ENCODE measurements around the gene CTIF.

Gene CTIF

DNA sequence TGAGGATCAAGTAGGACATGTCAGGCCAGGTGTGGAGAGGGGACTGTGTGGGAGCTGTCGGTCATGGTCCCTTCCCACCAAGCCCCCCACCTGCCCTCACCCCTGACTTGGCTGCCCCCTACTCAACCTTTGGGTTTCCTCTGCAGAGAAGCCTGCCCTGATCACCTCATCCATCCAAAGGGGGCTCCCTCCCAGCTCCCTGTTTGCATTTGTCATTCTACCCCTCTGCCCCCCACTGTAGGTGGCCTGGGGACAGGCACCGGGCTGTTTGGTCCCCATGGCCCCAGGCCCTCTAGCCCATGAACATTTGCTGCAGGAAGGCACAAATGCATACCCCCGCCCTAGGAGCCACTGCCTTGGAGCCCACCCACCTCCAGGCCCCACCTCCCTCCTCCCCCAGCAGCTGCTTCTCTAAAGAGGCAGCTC, 296.9 kb downstream of the CTIF start:
- no peak for DNase-seq (ENCODE audit: low spot score)

GRCh38 chr18:48836231-48836805, 297.5 kb downstream of the CTIF start:
- DNase-seq (ENCODE audit: low spot score), result no peak

- no peak for DNase-seq (ENCODE audit: low spot score)
Measured at GRCh38 chr18:48836806-48837615, 298.2 kb downstream of the CTIF start.

DNA sequence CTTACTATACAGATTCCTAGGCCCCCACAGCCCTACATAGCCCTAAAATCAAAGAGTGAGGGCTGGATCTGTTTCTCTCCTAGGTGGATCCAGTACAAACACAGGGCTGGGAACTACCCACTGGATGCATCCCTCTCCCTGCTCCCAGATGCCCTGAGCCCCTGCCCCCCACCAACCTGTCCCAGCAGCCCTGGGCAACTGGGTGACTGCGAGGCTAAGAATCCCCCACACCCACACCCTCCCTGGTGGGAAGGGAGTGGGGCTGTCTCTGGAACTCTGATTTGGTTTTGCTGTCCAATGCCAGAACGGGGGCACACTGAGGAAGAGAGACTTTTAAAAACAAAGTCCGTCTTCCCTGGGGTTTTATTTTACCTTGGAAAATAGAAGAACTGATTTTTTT, 298.8 kb downstream of the CTIF start:
- no peak for DNase-seq (ENCODE audit: low spot score)

GRCh38 chr18:48838166-48838775, 299.4 kb downstream of the CTIF start:
- DNase-seq (ENCODE audit: low spot score), result no peak

GRCh38 chr18:48838921-48839818, 300.3 kb downstream of the CTIF start:
- peak; percentile 69 for DNase-seq (ENCODE audit: low spot score)

GRCh38 chr18:48839819-48840490, 301.1 kb downstream of the CTIF start:
- no peak for DNase-seq (ENCODE audit: low spot score)

DNA sequence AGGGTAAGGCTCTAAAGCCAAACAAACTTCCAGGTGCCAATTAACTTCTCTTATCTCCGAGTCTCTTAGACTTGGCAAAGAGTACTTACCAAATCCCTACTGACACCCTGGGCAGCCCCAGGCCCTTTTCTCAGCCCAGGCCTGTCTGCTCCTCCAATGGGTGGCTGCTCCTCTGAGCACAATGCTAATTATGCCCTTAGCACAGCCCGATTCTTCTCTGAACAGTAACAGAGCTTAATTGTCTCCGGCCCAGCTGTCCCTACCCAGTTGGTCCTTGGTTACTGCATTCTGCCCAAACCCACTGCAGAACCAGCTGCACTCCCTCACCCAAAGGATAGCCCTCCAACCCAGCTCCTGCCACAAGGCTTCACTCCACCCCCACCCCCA, 301.7 kb downstream of the CTIF start:
- DNase-seq (ENCODE audit: low spot score), result no peak

DNA sequence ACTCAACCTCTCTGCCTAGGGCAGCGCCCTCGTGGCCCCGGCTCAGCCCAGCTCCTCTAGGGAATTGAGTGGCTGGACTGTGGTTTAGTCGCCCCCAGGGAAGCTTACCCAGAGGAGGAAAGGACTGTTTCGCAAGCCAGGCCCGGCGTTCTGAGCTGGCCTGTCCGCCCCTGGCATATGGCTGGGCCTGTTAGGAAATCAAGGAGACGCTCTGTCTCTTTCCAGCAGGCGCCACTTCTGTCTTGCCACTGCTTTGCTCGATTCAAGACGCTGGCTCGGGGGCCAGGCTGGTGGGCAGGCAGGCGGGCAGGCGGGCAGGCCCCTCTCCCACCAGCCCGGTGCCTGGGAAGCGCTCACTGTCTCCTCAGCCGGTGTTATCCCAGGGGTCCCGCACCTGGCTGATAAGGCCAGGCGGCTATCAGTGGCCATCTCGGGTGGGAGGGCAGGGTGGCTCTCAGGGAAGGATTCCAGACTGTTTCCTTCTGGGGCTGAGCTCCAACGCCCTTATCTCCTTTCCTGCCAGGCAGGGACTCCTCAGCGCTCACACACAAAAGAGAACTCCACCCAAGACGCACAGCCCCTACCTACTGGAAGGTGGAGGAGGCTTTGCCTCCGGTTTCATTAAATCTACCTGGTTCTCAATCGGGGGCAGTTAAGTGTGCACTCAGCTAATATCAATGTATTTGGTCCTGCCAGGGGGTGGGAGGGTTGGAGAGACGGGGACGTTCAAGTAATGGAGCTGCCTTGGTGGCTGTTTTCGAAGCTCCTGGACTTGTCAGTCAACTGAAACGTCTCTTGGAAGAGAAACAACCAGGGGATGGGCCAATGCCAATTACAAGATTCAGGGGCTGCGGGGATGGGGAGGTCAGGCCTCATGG, 302.8 kb downstream of the CTIF start:
- no peak for DNase-seq (ENCODE audit: low spot score)

DNA sequence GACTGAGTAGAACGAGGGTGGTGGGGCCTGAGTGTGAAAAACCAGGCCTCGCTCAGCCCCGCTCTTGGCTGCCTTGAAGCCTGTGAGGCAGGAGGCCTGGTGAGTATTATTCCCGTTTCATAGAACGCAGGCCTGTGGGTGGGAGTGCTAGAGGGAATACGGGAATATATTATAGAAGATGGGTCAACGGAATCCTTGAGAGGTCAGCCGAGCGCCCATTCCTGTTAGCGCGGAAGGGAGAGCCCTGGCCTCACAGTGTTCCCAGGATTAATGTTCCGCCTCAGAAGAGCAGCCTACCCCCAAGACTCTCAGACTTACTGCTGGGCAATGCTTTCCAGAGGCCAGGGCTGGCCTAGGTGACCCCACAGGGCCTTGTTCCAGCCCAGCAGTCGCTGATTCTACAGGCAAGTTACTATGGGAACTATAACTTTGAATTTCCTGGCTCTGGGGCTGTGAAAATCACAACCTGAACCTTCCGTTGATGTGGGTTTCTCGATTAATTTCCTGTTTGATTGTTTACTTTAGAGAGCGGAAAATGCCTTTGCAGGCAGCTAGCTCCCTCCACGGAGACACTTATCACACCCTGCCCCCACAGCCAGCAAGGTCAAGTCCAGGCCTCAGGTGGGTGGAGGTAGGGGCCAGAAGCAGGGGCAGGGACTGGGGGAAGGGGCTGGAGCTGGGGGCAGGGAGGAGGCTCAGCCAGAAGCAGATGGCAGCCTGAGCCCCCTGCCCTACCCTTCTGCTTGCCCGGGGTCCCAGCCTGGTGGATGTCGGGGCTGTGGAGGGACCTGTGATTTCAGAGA, 303.6 kb downstream of the CTIF start:
- DNase-seq (ENCODE audit: low spot score), result no peak

DNA sequence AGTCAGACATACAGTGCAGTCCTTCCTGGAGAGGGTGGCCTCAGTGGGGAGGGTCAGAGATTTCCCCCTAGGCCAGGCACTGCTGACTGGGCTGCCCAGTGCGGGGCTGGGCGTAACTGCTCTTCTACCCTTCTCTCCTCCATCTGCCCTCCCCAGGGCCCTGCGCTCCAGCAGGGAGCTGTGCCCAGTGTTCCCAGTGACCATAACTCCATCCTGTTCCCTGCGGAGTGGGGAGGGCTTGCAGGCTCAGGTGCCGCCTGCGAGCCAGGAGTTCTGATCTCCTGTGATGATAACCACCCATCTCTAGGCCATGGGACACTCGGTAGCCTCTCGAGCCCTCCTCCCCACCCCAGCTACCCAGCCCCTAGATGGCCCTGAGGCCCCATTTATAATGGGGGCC, 304.3 kb downstream of the CTIF start:
- DNase-seq (ENCODE audit: low spot score), result no peak

GRCh38 chr18:48843596-48843995, 304.8 kb downstream of the CTIF start:
- DNase-seq (ENCODE audit: low spot score), result no peak

DNA sequence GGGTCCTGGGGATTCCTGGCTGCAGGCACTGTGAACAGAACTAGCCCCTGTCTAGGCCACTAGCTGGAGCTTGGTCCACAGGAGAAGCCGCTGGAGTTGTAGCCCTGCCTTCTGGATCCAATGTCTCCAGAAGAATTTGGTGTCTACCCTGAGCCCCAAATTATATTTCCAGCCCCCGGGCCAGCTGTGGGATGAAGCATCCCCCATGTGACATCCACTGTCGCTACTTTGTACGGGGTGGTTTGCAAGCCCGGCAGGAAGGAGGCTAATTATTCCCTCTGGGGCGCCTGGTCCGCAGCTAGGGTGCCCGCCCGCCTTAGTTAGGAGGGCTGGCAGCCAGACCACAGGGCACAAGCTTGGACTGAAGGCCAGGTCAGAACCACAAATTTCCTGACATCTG, 305.4 kb downstream of the CTIF start:
- no peak for DNase-seq (ENCODE audit: low spot score)

- no peak for DNase-seq (ENCODE audit: low spot score)
Measured at GRCh38 chr18:48845174-48845573, 306.3 kb downstream of the CTIF start.

GRCh38 chr18:48846423-48846932, 307.6 kb downstream of the CTIF start:
- DNase-seq (ENCODE audit: low spot score), result no peak

- DNase-seq (ENCODE audit: low spot score), result no peak
Measured at GRCh38 chr18:48847807-48848486, 309.1 kb downstream of the CTIF start.

DNA sequence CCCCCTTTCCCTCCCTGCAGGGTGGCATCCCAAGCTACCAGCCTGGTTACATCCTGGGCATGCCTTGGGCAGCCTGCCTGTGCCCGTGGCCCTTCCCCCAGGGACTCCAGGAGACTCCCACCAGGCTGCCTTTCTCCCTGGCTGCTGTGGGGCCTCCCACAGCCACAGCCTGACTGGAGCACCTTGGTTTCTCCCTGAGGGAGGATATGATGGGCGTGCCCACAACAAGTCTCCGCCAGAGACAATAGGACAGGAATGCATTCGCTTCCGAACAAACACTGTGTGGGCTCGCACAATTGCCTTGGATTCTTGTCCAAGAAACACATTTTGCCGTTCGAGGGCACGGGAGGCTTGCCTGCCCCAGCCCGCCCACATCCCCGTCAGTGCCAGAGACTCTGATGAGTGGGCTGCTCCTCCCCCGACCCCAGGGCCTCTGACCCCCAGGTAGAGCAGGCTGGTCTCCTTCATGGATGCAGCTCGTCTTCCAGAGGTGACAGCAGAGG, 309.9 kb downstream of the CTIF start:
- DNase-seq (ENCODE audit: low spot score), result no peak

DNA sequence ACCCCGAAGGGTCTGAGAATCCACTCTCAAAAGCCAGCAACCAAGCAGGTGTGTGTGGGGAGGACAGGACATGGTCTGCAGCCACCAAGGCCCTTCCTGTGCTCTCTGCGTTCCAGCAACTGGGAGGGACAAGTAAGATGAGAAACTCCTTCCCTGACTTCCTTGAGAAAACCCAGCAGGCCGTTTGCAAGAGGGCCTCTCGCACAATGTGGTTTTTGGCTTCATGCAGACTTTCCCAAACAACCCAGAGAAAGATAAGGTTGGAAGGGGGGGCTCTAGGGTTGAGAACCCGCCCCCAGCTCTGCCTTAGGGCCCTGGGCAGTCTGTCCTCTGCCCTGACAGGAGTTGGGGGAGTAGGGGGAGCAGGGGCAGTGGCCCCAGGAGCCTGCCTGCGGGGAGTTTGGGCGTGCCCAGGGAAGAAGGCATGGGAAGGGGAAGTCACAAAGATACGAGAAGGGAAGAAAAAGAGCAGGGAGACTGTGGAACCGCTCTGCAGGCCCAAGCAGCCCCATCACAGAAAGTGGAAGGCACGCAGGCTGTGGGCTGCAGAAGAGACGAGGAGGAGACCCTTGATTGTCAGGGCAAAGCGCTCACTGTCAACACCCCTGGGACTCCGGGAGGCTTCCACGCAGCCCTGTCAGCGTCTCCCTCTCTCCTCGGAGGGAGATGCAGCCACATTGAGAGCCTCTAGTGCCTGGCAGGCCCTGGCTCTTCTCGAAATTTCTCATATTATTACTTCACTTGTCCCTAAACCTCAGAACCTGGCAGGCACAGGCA, 312.2 kb downstream of the CTIF start:
- no peak for DNase-seq (ENCODE audit: low spot score)

Data from AG08396 (cell line).